NCI-H146 (cell line): ENCODE data around the gene NR5A2.

ENCODE experiments used
- DNase-seq: peaks from one replicate; lab custom pipeline; 2025; lab: John Stamatoyannopoulos, UW

Gene NR5A2

DNA sequence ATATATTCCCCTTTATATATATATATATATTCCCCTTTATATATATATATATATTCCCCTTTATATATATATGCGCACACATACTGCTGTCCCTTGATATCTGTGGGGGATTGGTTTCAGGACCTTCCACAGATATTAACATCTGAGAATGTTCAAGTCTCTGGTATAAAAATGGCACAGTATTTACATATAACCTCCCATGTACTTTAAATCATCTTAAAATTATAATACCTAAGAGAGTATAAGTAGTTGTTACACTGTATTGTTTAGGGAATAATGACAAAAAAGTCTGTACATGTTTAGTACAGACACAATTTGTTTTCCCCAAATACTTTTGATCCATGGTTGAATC, 45.8 kb downstream of the NR5A2 start:
- no peak for DNase-seq

GRCh38 chr1:200075522-200075921, 48.0 kb downstream of the NR5A2 start:
- no peak for DNase-seq

DNA sequence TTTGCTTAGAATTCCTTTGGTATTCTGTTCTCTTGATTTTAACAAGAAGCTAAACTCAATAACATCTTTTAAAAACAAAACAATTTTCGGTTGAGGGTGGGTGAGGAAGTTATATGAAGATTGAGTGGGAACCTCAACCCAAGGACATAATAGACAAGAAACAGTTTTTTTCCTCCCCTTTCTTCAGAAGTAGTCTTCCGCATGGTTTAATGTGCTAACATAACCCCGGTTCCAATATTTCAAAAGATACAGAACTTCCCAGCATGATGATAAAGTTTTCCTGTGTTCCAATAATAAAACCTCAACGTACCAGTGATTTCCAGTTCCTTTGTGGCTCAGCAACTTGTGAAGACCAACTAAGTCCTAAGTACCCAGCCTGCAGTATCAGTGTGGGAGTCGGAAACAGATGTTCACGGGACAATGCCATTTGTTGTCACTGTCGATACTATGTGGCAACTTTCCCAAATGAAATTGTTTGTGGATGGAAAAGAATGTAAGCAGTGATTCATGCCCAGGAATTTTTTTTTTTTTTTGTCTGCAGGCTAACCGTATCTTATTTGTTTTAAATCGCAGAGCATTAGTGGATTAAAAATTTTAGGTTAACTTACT, 48.5 kb downstream of the NR5A2 start:
- DNase-seq = no peak

DNA sequence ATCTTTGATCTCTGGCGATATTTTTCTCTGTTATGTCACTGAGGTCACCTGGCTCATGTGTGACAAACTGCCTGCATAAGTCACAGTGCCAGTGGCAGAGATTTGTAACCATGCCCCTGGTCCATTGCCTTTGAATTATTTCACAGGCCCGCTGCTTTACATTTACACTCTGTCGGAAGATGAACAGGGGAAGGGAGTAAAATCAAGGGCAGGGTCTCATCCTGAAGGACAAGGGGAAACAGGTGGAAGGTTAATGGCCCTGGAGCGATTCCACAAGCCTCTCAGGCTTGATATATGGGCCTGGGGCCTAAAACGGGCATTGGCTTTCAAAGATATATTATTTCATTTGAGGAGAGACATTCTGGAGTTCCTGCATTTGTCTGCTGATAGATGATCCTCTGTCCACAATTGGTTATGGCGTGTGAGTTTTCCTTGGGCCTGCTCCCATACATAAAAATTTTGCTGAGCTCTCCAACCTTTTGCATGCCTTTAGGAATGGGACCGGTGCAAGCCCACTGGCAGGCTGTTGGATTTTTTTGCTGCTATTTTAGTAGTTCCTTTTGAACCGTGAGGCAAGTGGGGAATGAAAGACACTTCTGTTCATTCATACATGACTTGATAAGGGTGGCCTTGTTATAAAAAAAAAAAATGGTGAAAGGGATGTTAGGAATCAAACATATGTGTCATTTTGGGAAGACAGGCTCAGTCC, 51.9 kb downstream of the NR5A2 start:
- DNase-seq = no peak

DNA sequence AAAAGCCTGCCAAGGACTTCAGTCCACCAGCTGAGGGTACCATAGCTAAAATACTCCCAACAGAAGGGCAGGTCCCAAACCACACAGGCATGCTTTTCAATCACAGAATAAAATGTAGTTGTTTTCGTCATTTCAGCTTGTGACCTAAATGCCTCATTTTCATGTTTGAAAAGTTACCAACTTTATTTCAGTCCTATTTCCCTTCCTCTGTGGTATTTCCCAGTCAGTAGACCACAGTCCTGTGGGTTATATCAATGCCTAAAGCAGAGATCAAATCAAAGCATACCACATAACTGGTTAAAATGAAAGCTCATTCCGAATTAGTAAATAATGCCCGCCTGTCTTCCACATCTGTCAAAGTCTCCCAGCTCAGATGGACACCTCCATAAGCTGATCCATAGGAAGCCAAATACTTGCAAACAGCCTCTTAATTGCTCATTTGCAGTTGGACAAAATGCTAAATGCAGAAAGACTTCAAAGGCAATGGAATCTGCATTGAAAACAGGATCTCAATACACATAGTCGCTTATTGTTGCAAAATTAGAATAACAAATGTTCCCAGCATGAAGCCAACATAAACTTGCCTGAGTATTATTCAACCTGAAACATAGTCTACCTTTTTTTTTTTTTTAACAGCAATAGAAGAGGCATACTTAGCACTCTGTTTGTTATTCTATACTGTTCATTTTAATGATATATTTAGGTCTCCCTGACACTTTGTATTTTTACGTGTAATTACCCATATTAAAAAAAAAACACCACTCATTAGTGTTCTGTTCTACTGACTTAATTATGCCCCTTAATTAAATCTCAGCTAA, 53.9 kb downstream of the NR5A2 start:
- no peak for DNase-seq

GRCh38 chr1:200081969-200082245, 54.4 kb downstream of the NR5A2 start:
- DNase-seq = no peak

- no peak for DNase-seq
These were observed 54.8 kb downstream of the NR5A2 start for GRCh38 chr1:200082329-200082728.

DNA sequence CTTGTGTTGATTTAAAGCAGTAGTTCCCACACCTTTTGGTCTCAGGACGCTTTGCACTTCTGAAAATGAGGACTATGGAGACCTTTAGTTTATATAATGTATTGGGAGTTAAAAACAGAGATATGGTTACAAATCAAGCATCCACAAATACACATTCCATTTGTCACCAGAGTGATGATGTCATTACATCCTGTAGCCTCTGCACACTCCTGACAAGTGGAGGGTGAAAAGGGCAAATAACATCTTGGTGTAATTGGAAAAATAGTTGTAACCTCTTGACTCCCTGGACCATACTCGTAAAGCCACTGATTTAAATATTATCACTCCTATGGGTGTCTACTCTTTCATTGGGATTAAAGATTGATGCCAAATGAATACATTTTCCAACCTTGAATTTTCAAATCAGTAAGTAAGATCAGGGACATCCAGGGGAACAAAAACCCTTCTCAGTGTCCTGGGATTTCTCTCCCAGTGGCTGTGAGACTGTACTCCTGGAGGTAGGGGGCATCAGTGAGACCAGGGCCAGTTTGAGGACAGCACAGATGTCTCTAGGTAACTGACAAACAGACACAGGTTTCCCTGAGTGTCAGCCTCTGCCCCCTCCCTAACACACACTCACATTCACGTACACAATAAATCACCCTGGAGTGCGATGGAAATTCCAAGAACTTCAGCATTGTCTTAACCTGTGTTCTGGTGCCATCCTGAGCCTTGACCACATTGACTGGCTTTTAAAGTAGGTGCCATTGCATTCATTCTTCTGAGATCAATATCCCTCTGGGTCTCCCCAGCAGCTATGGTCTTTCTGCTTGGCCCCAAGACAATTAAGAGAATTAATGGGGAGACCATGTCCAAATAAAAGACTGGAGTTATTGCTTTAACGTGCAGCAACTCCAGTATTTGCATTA, 63.0 kb downstream of the NR5A2 start:
- no peak for DNase-seq

DNA sequence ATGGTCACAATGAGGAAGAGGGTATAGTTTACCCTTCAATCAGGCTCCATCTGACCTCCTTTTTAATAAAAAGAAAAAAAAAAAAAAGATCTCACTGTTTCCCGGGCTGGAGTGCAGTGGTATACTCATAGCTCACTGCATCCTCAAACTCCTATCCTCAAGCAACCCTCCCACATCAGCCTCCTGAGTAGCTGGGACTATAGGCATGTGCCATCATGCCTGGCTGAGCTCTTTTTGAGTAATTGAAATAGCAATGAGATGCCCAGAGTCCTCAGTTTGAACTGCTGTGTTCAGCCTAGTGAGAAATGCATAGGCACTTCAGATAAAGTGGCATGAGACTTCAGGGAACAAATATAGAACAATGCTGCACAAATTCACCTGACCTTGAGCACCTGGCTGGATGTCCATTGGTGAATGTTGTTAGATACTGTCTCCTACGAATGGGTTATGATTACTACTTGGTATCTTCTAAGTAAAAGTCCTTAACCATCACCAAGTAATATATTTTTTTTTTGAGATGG, 67.6 kb downstream of the NR5A2 start:
- DNase-seq = no peak

DNA sequence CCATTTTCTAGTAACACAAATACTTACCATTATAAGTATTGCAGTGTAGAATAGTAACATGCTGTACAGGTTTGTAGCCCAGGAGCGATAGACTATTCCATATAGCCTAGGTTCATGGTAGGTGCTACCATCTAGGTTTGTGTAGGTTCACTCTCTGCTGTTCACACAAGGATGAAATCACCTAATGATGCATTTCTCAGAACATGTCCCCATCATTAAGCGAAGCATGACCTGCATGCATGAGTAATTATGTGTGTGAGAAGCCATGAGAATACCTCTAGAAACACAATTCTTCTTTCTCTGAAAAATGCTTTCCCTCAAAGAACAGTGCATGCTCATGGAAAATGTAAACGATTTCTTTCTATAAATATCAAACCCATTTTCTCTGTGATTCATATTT, 69.3 kb downstream of the NR5A2 start:
- DNase-seq = no peak

- no peak for DNase-seq
These were observed 71.5 kb downstream of the NR5A2 start for GRCh38 chr1:200099040-200099439.

GRCh38 chr1:200103966-200104583, 76.6 kb downstream of the NR5A2 start:
- DNase-seq = no peak

- no peak for DNase-seq
These were observed 79.5 kb downstream of the NR5A2 start for GRCh38 chr1:200107004-200107470.

DNA sequence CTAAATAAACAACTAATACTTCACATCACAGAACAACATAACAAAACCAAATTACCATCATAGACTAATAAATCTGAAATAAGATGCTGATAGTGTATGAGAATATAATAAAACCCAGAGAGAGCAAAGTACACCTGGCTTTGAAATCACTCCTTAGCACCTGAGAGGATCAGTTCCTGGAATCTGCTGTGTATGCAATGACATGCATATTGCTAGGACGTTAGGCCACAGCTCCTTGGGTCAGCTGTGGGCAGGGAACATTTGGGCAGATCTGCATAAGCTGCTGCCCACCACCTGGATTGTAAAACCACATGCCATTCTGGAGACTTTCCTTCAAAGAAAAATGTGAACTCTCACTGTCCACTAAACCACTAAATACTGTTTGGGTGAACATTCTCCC, 81.1 kb downstream of the NR5A2 start:
- DNase-seq = no peak

- DNase-seq = no peak
These were observed 84.8 kb downstream of the NR5A2 start for GRCh38 chr1:200112290-200112689.

DNA sequence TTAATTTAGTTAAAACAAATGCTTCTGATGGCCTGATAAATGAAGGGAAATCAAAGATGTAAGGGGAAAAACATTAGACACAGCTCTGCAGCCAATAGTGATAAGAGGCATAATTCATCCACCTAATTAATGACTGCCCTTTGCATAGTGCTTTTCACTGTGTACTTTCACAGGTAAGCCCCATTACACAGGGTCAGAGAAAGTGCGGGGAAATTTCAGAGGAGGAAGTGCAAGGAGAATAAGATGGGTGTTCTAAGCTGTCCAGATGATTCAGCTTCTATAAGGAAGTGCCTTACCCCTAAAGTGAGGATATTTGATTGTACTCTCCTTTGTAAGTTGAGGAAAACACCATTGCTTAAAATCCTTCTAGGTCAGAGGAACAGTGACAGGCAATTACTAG, 88.0 kb downstream of the NR5A2 start:
- DNase-seq = no peak

DNA sequence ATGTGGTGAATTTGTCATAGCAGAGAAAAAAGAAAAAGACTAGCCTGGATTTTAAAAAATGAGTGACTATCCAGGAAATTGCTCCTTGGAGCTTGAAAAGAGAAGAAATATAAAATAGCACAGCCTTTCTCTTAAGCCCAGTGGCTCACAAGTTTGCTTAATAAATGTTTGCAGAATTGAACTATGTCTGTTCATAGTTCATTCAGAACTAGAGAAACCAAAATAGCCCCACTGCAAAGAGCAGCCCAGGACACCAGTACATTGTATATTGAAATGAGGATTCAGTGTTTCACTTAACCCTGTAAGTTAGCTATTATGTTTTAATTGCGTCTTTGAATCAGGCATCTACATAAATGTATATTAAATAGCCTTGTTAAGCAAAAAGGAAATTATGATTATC, 88.8 kb downstream of the NR5A2 start:
- no peak for DNase-seq

DNA sequence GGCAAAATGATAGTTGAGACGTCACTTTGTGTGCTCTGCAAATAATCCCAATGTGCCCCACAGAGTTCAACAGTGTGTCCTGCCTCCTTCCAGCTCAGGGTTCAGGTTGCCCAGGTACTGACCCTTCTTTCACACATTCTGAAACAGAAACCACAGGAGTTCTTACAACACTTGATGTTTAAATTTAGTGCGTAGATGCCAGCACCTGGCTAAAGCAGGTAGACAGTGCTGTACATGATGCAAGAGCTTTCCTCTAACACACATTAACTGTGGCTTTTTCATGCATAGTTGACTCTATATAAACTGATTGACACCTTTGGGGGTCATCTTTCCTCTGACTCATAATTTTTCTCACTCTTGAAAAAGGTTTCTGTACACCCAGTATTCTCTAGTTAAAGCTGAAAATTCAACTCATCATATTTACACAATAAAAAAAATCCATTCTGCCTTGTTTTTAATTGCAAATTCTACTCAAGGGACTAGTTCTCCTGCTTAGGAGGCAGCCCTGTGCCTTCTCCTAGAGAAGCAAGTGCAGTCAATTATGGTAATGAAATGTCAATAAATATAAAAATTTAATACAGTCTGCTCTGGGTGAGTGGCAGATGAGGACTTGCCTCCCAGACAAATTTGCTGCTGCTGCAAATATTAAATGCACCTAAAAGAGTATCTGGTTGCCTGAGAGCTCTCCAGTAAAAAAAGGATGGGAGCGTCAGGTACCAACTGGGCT, 91.4 kb downstream of the NR5A2 start:
- DNase-seq = no peak

DNA sequence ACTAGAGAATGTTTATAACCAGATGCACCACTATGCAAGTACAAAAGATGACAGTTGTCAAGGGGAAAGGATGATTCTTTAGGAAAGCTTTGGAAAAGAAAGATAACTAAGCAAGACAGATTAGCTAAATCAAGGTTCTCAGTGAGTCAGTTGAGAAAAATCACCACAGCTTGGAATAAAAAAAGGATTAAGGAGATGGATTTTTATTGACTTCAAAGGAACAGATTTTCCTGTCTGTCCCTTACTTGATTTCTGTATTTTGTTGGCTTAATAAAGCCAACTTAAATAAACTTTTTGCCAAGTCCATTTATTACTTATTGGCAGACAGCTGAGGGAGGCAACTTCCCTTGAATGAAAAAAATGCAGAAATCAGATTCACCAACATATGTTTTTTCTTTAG, 93.9 kb downstream of the NR5A2 start:
- DNase-seq = no peak

DNA sequence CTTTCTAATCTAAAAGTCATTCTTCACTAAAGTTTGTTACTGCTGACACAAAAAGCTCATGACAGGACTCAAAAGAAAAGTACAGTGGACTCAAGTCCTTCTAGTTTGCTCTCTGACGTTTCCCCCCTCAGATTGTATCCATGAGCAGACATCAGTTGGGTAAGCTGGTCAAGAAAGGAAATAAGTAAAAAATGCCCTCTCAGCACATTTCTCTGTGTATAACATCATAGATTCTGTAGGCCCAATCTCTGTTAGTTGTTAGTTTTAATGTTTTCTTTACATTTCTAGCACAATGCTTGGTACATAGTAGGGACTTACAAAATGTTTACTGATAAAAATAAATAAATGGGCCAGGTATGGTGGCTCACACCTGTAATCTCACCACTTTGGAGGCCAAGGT, 96.8 kb downstream of the NR5A2 start:
- DNase-seq = no peak

- DNase-seq = no peak
These were observed 100.6 kb downstream of the NR5A2 start for GRCh38 chr1:200128081-200128480.
